GM21515 (cell line): Measurements from ENCODE around the gene CA4.

Source experiments
- ATAC-seq: cut with Tn5 transposase; IDR thresholded peaks from one replicate; pipeline ENCODE4 v1.9.1; 2021; ENCODE audit not compliant: unreplicated experiment

The CA4 gene

GRCh38 chr17:60129164-60129563 lies 20.6 kb upstream of the CA4 start:
- no peak for ATAC-seq

DNA sequence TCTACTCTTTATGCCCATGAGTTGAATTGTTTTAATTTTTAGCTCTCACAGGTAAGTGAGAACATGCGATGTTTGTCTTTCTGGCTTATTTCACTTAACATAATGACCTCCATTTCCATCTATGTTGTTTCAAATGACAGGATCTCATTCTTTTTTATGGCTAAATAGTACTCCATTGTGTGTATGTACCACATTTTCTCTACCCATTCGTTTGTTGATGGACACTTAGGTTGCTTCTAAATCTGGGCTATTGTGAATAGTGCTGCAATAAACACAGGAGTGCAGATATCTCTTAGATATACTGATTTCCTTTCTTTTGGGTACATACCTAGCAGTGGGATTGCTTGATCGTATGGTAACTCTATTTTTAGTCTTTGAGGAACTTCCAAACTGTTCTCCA lies 19.3 kb upstream of the CA4 start:
- no peak for ATAC-seq

DNA sequence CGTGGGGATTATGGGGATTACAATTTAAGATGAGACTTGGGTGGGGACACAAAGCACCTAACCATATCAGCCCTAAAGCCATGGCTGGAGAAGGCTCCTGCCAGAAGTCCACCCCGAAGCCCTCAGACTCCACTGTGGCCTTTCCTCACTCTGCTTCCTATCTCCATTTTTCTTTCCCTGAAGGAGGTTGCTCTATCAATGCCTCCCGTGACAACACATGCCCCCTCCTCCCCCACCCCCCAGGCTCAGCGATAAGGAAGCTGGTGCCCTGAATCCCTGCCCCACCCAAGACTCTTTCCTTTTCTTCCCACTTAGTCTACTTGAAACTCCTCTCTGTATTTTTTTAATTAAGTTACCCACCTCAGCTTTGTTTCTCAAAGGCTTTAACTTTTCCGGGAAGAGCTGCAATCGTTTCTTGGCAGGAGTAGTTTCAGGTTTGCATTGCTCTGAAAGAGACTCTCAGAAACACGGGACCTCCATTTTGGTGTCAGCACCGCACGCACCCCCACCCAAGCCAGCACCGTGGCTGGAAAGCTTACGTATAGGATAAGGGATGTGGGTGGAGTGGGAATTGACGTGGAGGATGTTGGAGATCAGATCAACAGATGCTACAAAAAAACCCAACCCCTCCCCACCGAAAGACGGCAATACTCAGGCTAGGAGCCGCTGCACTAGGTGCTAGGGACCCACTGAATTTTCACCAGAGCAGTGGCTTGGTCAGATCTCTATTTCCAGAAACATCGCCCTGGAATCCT lies 15.2 kb upstream of the CA4 start:
- peak; percentile 10 for ATAC-seq

DNA sequence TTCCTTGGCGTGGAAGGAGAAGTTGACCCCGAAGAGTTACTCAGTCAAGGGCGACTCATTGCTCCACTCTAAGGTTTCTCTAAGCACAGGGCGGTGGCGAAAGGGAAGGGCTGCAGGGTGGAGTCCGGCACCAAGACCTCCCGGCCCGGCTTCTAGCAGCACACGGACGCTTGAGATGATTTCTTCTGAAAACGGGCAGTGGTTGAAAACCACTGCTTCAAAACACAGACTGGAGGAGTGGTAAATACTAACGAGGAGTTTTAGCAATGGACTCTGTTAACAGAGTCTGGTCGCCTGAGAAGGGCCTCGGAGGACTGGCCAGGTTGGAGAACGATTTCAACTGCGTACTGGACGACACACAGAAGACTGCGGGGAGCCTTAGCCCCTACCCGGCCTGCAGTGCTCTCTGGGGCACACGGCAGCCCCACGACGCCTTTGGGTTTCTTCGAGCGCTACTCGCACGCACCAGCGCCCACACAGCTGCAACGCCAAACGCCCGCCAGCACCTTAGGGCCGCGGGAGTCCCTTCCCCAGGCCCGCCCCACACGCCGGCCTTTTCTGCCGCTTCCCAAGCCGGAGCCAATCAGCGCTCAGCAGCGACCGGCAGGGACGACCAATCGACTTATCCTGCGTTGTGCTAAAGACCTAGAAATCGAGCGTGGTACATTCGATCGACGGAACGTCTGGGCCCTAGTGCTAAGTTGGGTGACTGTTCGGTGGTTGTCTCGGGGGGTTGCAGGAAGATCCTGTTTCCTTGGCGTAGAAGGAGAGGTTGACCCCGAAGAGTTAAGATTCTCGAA lies 14.4 kb upstream of the CA4 start:
- ATAC-seq = peak; percentile 87

DNA sequence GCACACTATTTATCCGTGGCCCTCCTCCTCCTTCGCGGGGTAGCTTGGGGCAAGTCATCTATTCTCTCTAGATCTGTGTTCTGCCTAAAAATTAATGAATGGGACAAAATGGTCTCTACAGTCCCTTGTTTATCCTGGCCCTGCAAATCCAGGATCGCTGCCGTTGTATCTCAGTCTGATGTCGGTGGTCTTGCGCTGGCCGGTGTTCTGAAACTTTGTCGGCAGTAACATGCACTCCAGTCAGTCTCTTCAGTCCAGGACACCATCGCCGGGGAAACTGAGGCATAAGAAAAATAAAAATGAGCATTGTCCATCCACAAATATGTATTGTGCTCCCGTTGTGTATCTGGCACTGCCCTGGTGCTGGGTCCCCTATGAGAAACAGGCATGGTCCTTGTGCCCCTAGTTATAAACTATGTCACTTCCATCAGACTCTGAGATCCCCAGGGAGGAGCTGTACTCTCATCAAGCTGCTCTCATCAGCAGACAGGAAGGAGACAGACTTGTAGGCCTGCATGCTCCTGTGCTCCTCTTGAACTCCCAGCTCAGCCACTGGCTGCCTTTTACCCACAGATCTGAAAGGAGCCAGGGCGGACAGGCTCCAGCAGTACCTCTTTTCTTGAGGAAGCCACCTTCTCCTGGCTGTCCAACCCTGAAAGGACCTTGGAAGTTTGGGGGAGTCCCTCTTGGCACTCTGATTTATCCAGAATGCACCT lies 13.7 kb upstream of the CA4 start:
- ATAC-seq = no peak

DNA sequence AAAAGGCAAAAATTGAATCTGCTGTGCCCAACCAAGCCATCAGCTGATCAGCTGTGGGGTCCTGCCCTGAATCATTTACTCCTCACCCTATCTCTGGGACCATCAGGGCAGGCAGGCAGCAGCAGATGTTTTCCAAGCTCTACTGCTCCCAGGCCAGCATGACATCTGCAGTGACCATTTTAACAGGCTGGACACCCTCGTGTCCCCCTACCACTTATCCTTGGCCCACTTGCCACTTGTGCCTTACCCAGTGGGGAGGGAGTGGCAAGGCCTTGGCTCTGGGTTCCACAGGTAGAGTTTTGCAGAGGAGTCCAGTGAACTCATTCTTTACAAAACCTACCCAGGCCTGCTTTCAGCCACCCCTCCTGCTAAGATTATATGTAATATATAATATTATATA lies 12.0 kb upstream of the CA4 start:
- no peak for ATAC-seq

- no peak for ATAC-seq
Observed at GRCh38 chr17:60138769-60139437, 10.9 kb upstream of the CA4 start.

DNA sequence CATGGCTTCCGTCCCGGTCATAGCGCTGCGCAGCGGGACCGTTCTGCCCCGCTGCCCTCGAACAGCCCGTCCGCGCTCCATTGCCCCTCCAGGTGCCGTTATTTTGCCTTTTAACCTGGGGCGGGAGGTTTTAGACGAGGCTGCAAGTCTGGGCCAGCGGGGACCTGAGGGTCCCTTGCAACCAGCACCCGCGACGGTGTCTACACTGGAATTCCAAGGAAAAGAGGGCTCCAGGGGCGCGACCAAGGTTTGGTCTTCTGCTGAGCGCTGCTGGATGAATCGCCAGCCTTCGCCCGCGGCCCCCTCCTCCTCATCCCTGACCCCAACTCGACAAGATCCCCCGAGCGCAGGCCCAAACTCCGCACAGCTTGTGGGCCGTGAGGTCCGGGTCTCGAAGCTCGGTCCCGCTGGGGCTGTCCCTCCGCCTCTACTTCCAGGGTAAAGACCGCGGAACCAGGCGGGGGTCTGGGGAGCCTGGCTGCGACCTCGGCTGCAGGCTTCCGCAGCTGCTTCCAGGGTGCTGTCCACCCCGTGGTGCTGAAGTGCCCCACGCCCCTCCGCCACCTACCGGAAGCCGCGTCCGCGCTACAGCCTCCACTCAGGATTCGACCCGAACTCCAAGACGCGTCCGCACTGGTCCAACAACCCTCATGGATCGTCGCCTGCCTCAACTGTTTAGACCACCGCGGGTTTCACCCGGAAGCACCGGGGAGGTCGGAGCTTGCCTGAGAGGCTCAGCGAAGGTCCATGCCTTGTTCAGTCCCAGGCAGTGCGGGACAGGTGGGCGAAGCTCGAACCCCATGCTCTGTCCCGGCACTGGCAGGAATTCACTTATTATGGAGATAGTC lies 10.1 kb upstream of the CA4 start:
- no peak for ATAC-seq

GRCh38 chr17:60141111-60142018 lies 8.4 kb upstream of the CA4 start:
- no peak for ATAC-seq

- ATAC-seq = no peak
Observed at GRCh38 chr17:60142872-60143499, 6.8 kb upstream of the CA4 start.

DNA sequence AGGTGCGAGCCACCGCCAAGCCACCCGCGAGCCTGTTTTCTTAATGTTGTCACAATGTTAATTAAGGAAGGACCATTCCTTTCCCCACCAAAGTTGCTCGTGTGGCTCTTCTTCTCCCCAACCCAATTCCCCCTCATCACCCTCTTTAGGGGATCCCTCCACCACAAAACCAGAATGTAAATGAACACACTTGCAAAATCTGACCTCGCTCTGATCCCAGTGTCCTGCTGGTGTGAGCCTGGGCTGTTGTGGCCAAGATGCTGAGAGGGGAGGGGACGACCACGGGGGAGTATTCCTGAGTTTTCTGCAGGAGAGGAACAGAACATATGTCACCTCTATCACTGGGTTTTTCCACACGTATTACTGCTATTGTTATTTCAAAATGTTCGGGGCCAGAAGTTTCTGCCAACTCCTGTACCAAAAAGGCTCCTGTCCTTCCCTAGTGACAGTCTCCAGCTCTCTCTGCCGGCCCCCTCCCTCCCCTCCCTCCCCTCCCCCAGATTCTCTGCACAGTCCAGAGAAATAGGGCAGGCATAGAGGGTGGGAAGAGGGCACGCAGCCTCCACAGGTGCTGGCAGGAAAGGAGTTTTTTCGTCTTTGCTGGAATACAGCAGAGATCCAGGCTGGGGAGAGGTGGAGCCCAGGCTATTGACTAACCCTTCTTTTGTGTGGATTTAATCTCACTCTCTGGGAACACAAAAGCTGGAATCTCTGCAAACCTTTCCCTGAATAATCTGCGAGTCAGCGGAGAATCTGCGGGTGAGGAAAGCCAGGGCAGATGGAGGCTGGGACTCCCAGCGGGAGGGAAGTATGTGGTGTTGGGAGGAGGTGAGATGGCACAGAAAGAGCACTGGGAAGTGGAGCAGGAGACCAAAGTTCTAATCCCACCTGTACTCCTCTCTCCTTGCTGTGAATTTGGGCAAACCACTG lies 4.5 kb upstream of the CA4 start:
- ATAC-seq = no peak

GRCh38 chr17:60146206-60146605 lies 3.6 kb upstream of the CA4 start:
- ATAC-seq = no peak

DNA sequence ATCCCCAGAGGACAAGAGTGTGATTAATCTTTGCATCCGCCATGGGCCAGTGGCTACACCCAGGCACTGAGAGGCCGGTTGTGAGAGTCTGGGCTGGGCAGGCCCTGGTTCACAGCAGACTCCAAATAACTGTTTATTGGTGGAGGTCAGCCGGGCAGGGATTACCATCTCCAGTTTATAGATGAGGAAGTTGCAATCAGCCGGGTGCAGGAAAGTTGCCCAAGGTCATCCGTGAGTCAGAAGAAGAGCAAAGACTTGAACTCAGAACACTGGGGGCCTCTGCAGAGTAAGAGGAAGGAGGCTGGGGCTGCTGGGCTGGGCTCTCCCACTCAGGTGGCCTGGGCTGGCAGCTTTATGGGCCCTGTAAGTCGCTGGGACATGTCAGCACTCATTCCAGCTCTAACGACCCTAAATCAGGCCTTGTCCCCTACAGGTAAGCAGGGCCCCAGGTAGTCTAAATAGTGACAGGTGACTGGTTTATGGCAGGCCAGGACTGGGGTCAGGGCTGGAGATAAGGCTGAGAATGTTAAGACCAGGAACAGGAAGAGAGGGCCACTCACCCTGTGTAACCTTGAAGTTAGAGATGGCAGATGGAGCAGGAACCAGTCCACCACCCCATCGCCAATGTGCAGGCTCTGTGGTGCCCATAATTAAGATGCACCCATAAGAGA lies 2.1 kb upstream of the CA4 start:
- no peak for ATAC-seq

GRCh38 chr17:60148373-60148772 lies 1.4 kb upstream of the CA4 start:
- no peak for ATAC-seq

GRCh38 chr17:60151355-60151754 lies 1.6 kb downstream of the CA4 start:
- ATAC-seq = no peak

GRCh38 chr17:60153606-60154390 lies 4.0 kb downstream of the CA4 start:
- no peak for ATAC-seq
